ENCODE data around the gene GJA3. TPM values are rescaled to one million over a fixed set of nuclear protein-coding genes. Genes with fewer than 3 reads are reported as not detected.
A peak's percentile ranks its signal among the peaks of the same experiment; 100 is the strongest.

The GJA3 gene
- polyA plus RNA-seq, 1 experiment, result 2.4 TPM

GRCh38 chr13:20185366-20186056 lies 24.7 kb upstream of the GJA3 start:
- H3K4me3 ChIP-seq (ENCODE audit: low read depth, low read length), result no peak overlapping the region
- CTCF ChIA-PET, result interaction anchor here (0.8 to 1.8 kb wide), 4 partner anchors 9 to 739 kb away, joined by 3 to 18 read pairs (median 4); no protein-coding TSS in a partner anchor
- H3K27ac ChIP-seq (ENCODE audit: low read depth, low read length), result no peak overlapping the region
- peaks cover 19% of the 10 kb centered on the region for H3K27me3 ChIP-seq (ENCODE audit: control insufficient read depth, insufficient read depth, low read length)
- no peak for TF ChIP-seq CTCF (IDR thresholded peaks at IDR 0.05; ENCODE audit: low read depth, low read length)
- no peaks in the 10 kb centered on the region for H3K9me3 ChIP-seq (ENCODE audit: control insufficient read depth, insufficient read depth, low read length)
- POLR2A ChIA-PET, result no interaction called here
- no peak for DNase-seq (ENCODE audit: low read depth, low spot score)

GRCh38 chr13:20182231-20182846 lies 21.5 kb upstream of the GJA3 start:
- Histone ChIP-seq H3K27me3 (ENCODE audit: control insufficient read depth, insufficient read depth, low read length) (peaks cover 21% of the 10 kb centered on the region), H3K4me3 (ENCODE audit: low read depth, low read length) (no peak overlapping the region), H3K9me3 (ENCODE audit: control insufficient read depth, insufficient read depth, low read length) (no peaks in the 10 kb centered on the region; the same call in 1 of the 2 replicates), H3K27ac (ENCODE audit: low read depth, low read length) (no peak overlapping the region)
- DNase-seq (ENCODE audit: low read depth, low spot score), result peak; percentile 67
- ChIA-PET POLR2A (no interaction called here), CTCF (interaction anchor here (0.6 to 2.1 kb wide), 16 partner anchors 9 to 742 kb away, joined by 3 to 16 read pairs (median 4); no protein-coding TSS in a partner anchor)
- peak; percentile 91 for TF ChIP-seq CTCF (IDR thresholded peaks at IDR 0.05; ENCODE audit: low read depth, low read length)

GRCh38 chr13:20181188-20181587 lies 20.3 kb upstream of the GJA3 start:
- no peak for DNase-seq (ENCODE audit: low read depth, low spot score)
- no peak overlapping the region for H3K4me3 ChIP-seq (ENCODE audit: low read depth, low read length)
- H3K27me3 ChIP-seq (ENCODE audit: control insufficient read depth, insufficient read depth, low read length), result peaks cover 15% of the 10 kb centered on the region
- no peaks in the 10 kb centered on the region; the same call in 1 of the 2 replicates for H3K9me3 ChIP-seq (ENCODE audit: control insufficient read depth, insufficient read depth, low read length)
- H3K27ac ChIP-seq (ENCODE audit: low read depth, low read length), result no peak overlapping the region
- TF ChIP-seq CTCF (IDR thresholded peaks at IDR 0.05; ENCODE audit: low read depth, low read length), result no peak
- POLR2A ChIA-PET, result no interaction called here
- CTCF ChIA-PET, result interaction anchor here (0.6 to 2.4 kb wide), 8 partner anchors 10 to 744 kb away, joined by 3 to 16 read pairs (median 7); no protein-coding TSS in a partner anchor

- Histone ChIP-seq H3K9me3 (ENCODE audit: control insufficient read depth, insufficient read depth, low read length) (no peaks in the 10 kb centered on the region; the same call in 1 of the 2 replicates), H3K27me3 (ENCODE audit: control insufficient read depth, insufficient read depth, low read length) (peaks cover 8% of the 10 kb centered on the region), H3K4me3 (ENCODE audit: low read depth, low read length) (no peak overlapping the region), H3K27ac (ENCODE audit: low read depth, low read length) (no peak overlapping the region)
- ChIA-PET CTCF (no interaction called here), POLR2A (no interaction called here)
- no peak for TF ChIP-seq CTCF (IDR thresholded peaks at IDR 0.05; ENCODE audit: low read depth, low read length)
- no peak for DNase-seq (ENCODE audit: low read depth, low spot score)
Observed at GRCh38 chr13:20178156-20178555, 17.3 kb upstream of the GJA3 start.
